Right renal pelvis (tissue), 4 donors: ENCODE measurements around the gene ADAM12. TPM values are rescaled to one million over a fixed set of nuclear protein-coding genes. Genes with fewer than 3 reads are reported as not detected.

ENCODE experiments used
- DNase-seq, 4 donors: peaks; one replicate each; pipeline ENCODE4 v3.0.0-alpha.2; 2013; ENCODE audit warnings: low read depth in 4 of 4, low spot score in 3 of 4, missing footprints in 1 of 4
- polyA plus RNA-seq, 4 donors: library from polyadenylated mRNA; unstranded; fragments of 120-200 nt; gene quantifications; one replicate each; pipeline ENCODE4 v1.2.1, GENCODE V29; 2013; ENCODE audit not compliant: insufficient read length in 4 of 4

ADAM12 gene
- polyA plus RNA-seq, 4 donors = 17.9 to 29.0 (median 27.5) TPM

GRCh38 chr10:126218778-126219649 is 169.3 kb downstream of the ADAM12 start:
- DNase-seq = no peak

DNA sequence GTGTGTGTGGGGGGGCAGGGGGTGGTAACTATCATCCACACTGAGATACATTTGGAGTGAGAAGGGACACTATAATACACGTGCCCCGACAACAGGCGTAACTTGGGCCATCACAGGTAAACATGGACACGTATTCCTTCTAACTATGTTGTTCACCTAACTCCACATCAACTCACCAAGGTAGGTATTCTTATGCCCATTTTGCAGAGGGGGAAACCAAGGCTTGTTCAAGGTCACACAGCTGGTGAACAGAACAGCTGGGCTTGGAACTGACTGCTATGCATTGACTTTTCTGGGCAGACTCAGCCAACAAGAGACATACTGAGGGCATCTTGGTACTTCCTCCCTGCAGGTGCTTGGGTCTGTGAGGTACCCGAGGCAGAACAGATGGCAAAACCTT is 170.1 kb downstream of the ADAM12 start:
- no peak for DNase-seq

DNA sequence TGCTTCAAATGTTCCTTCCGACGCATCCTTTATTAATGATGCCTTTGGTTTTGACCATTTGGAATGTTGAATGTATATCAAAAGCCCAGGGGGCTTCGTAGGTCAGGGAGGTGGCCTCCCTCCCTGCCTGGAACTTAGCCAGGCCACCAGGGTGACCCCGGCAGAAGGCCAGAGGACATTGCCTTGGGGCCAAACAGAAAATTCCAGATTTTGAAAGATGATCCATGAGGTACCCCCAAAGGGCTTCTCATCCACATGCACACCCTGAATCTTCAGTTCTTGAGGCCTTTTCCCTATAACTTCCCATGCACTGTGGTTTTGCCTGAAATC is 171.7 kb downstream of the ADAM12 start:
- no peak for DNase-seq

DNA sequence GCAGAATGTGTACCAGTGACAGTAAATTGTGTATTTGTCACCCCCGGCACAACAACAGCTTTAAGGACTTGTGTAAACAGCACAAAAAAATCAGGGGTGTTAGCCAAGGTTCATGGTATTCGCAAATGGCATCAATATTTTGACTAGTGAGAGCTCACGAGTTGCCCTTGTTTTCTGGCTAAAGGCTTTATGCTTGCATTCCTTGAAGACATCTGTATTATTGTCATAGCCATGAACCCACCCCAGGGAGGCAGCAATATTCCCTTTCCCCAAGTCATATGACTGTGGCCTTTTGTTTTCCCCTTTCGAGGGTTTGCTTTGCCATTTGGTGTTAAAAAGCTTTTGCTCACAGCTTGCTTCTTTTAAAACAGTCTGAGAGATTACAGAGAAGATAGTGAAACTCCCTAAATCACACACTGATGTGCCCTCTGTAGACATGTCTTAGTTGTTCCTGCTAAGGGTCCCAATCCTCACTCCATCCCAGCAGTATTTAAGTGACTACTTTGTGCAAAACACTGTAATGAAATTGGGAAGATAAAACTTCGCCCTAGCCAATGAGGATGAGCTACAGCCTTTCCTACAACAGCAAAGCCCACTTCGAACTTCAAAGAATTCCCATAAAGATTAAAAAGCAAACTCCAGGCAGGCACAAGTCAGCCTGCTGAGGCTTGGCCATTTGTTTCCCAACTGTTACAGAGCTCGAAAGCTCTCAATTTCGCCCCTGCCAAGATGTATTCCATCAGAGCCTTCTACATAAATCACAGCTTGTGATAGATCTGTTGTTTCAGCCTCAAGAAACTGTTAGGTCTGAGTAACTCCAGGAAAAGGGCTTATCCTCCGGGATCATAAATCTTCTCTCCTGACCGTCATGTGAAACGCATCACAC is 172.3 kb downstream of the ADAM12 start:
- peak in 3 of 4 donors; percentile 40 to 58 (median 52) for DNase-seq

DNA sequence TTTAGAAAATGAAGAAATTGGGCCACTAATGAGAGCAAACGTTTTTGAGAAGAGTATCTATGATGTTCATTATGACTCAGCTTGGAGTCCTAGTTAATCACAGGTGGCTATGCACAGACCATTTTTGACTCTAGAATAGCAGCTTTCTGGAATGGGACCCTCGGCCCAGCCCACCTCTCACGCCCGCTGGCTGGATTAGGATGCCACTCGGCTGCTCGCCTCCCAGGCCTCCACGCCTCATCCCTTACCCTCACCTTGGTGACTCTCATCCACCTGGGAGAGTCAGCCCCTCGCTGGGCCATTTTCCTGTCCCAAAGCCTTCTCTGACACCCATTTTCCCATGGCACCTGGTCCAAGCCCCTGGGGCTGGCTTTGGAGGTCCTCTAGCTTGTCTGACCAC is 173.6 kb downstream of the ADAM12 start:
- DNase-seq = no peak

GRCh38 chr10:126214021-126214420 is 174.3 kb downstream of the ADAM12 start:
- no peak for DNase-seq

GRCh38 chr10:126212738-126213137 is 175.5 kb downstream of the ADAM12 start:
- no peak for DNase-seq

DNA sequence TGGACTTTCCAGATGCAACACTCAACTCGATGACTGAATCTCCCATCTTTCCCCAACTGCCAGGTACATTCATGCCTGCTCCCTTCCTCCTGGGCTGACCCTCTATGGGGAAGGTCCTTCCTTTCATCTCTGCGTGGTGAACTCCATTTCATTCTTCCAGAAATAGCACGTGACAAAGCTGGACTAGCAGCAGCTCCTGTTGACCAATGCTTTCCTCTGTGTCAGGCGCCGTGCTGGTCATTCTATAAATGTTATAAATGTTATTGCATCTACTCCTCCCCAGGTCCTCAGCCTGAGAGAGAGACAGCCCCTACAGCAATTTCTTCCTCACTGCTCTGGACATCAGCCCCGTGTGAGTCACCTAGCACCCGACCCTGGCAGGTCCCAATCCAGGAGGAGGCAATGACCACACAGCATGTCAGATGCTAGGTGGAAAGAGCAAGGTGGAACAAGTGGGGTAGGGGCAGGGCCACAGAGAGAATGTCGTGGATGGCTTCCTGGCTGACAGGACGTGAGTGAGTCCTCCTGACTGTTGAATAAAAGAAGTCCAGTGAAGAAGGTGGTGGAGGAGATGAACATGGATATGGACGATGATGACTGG is 178.1 kb downstream of the ADAM12 start:
- no peak for DNase-seq

DNA sequence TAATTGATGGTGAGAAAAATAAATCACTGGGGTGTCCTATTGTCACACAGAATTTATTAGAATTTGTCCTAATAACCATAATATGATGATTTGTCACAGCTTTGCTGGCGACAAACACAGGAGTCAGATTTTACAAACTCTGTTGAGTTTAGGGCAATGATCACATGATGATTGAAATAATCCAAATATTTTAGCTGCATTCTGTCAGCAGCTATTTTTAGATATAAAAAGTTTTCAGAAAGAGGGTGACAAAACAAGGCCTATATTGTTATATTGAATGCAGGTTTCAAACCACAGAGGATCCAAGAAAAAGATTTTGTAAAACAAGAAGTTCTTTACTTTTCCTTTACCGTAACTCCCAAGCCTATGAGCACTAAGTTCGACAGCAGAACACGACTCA is 178.8 kb downstream of the ADAM12 start:
- no peak for DNase-seq

DNA sequence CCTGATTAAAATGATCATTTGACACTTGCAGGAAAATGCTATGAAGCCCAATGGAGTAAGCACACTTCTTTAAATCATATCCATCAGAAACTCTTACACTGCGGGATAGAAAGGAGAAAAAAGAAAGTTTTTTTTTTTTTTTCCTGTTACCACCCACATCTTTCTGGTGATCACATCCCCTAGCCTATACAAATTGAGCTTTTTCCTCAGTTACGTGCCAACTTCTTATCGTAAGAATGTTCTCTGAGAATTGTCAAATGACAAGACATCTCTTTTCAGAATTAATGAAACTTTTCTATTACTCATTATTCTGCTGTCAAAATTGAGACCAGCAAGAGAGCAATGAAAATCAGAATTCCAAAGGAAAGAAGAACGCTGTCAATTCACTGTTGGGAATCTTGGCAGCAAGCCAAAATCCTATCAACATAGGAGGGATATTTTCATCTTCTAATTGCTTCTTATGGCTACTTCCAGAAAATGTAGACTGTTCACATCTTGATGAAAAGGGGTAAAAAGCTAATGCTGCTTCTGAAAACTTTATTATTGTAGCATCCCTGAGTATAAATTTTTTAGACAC is 179.5 kb downstream of the ADAM12 start:
- DNase-seq = no peak

- DNase-seq = no peak
Observed at GRCh38 chr10:126207851-126208250, 180.4 kb downstream of the ADAM12 start.

DNA sequence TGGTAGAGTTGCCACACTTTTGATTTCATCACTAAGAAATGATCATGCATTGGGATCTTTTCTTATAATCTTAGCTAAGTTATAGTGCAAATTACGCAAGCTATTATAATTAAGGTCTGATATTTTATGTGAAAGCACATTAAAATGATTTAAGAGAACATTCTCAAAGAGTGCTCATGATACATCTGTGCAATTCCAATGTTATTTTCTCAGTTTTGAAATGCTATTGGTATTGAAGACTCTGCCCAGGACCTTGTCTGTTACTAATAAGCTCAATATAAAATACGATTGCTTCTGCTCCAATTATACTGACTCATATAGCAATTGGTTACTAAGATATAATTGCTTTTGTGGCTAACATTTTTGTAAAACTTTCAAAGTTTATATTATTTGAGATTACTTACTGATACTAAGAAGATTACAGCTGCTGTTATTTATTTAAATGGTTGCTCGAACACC is 180.9 kb downstream of the ADAM12 start:
- no peak for DNase-seq

DNA sequence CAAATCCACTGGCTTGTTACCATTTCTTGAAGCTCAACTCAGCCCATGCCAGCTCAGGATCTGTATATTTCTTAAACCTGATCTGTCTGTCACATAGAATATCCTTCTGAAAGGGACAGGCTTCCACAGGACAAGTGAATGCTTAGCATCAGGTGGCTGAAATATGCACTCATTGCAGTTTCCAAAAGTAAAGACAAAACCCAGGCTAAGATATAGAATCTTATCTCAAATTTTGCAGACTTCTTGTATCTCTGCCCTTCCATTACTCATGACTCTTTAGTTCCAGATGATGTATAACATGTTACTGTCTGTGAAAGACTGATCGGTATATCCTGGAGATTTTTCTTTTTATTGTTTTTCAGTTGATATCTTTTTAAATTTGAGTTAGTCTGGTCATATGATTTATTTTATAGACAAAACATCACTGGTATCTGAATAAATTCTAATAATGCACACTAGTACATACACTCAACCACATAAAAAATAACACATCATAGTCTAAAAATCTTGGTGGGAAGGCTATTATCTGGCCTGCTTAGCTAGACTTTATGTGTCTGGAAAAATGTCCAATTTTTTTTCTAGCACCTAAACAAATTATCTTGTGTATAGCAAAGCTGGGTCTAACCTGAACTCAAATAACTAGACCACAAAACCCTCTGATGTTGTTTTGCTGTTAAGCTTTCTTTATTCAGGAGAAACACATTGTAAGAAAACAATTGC is 182.6 kb downstream of the ADAM12 start:
- DNase-seq = no peak

DNA sequence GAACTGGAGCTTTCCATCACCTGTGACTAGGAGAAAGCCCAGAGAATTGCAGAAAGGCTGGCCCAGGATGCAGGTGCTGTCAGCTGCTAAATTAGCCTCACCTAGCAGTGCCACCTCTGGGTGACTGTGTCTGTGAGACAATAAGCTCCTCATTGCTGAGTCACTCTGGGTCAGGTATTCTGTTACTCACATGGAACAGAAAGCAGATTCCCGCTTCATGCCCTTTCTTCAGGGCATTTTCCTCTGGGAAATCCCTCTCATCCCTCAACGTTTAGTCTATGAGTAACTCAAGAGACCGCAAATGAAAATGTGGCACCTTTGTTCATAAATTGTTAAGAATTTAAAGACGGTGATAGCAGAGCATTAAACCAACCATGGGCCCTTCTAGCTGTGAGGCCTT is 184.0 kb downstream of the ADAM12 start:
- no peak for DNase-seq

DNA sequence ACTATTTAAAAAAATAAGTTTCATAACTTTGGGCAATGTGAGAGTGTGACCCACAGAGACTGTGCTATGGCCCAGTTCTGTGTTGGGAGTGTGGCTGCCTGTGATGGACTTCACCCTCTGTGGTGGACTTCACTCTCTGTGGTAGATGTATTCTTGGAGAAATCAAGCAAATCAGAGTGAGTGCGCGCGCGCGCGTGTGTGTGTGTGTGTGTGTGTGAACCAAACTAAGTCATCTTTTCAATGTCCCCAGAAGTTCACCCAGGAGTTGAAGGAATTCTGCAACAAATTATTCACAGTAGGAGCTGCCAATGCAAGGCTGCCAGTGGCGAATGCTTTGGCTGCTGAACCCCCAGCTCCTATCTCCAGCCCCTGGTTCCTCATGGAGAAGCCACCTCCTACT is 184.5 kb downstream of the ADAM12 start:
- no peak for DNase-seq

DNA sequence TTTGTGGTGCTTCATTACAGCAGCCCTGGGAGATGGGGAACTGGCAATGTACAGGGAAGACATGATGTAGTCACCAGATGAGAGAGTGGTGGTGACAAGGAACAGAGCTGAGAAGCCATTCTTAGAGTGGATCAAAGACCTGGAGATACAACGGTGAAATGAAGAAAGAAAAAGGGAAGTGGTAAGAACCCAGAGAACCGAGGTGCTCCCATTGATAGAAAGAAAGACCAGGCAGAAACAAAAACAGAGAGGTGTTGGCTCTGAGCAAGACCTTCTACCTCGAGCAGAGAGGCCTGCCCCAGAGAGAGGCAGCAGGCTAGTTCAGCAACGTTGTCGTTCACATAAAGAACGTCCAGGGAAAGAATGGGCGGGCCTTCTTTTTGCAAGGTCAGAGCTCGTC is 186.7 kb downstream of the ADAM12 start:
- no peak for DNase-seq

GRCh38 chr10:126199221-126199998 is 188.9 kb downstream of the ADAM12 start:
- no peak for DNase-seq

- DNase-seq = no peak
Observed at GRCh38 chr10:126198681-126199080, 189.6 kb downstream of the ADAM12 start.

DNA sequence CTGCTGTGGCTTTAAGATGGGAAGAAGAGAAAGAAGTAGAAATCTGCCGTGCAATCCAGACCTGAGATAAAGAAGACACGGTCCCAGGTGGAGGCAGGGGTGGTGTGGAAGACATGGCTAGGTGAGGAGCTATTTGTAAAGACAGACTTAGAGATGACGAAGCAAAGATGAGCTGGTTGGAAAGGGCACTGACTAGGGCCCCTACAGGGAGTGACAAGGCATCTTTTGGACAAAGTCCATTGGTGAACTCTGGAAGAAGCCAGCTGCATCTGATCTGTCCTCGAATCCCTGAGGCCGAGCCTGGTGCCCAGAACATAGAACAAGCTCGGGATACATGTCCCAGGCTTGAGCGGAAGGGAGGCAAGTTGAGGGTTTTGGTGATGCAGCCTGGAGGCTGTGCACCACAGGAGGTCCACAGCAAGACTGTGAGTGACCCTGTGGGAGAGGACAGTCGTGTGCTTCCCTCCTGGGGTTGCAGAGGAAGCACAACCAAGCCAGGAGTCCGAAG is 191.2 kb downstream of the ADAM12 start:
- no peak for DNase-seq
